NCI-H187 treated with DMSO at 0.1 percent for 48 hours (cell line): ENCODE results near the gene ACTMAP.
"Not testable (repeated sequence)": the region's sequence is repeated elsewhere in the genome, so short reads cannot be mapped to it uniquely, and the experiment has no call there.

Experiments used
- DNase-seq: peaks from one replicate; lab custom pipeline; 2025; lab: John Stamatoyannopoulos, UW

The ACTMAP gene

DNA sequence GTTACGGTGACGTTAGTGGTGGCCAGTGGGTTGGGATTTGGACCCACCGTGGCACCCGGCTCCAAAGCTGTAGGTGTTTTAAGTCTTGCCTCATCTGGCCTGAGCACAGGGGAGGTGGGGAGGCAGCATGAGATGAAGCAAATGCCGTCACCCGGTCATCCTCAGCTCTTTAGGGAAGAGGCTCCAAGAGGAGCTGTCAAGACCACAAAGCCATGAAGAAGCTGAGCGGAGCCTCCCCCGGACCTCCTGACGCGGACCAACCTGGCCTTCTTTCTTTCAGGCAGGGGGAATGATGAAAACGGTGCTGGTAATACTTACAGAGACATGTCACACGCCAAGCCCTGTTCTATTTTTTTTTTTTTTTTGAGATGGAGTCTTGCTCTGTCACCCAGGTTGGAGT is 7.4 kb downstream of the ACTMAP start:
- no peak for DNase-seq

DNA sequence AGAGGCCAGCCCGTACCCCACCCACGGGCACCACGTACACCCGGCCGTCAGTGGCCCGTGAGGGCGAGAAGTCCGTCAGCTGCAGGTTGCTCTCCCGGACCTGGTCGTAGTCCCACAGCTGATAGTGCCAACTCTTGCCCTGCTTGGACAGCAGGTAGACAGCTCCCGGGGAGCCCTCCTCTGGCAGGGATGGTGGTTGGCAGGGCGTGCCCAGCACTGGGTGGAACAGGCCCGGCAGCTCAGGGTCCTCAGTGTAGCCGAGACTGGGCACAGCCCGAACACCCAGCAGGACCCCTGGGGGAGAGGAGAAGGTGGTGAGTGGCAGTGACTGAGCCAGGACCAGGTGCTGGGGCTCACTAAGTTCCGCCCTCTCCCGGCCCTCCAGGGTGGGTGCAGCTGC is 7.8 kb downstream of the ACTMAP start:
- no peak for DNase-seq

DNA sequence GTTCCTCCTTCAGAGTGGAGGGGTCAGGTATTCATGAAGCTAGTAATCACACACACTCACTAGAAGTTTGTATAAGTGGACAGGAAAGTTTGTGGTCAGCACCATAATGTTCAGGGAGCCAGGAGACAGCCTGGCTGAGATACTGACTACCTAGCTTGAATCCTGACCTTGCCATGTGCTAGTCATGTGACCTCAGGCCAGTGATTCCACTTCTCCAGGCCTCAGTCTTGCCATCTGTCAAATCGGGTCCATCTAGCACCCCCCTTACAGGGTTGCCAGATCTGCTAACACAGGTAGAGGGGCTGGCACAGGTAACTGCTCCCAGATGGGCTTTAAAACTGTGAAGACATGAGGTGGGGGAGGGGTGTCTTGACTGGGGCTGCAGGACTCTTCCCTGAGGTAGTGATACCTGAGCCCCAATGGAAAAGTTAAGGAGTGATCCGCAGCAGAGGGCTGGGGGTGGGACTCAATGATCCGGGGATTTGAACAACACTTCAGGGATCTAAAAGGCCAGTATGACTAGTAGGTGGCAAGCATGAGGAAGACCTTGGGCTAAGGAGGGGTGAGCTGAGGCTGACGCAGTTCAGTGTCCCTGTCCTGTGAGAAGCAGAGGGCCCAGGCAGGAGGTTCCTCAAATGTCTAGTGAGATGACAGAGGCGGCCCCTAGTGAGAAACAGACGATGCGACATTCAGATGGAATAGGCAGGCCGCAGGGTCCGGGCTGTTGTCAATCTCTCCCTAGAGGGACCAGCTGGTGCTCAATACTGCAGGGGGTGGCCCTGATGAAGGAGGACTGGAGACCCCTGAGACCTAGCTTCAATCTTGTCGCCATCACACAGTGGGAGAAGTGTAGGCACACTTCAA is 8.5 kb downstream of the ACTMAP start:
- DNase-seq, result no peak

DNA sequence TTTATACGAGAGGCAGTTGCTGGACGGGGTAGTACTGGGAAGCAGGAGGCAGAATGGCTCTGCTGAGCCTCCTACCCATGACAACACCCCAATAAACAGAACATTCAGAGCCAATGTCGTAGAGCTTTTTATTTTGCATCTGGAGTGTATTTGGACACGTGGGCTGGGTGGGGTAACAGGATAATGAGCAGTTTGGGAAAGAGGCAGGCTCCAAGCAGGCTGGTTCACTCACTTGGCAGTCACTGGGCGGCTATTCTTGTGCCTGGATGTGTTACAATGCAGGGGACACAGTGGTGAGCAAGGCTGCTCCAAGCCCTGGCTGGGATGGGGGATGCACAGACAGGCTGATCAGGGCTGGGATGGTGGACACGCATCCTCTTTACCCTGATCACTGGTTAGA is 9.5 kb downstream of the ACTMAP start:
- no peak for DNase-seq

DNA sequence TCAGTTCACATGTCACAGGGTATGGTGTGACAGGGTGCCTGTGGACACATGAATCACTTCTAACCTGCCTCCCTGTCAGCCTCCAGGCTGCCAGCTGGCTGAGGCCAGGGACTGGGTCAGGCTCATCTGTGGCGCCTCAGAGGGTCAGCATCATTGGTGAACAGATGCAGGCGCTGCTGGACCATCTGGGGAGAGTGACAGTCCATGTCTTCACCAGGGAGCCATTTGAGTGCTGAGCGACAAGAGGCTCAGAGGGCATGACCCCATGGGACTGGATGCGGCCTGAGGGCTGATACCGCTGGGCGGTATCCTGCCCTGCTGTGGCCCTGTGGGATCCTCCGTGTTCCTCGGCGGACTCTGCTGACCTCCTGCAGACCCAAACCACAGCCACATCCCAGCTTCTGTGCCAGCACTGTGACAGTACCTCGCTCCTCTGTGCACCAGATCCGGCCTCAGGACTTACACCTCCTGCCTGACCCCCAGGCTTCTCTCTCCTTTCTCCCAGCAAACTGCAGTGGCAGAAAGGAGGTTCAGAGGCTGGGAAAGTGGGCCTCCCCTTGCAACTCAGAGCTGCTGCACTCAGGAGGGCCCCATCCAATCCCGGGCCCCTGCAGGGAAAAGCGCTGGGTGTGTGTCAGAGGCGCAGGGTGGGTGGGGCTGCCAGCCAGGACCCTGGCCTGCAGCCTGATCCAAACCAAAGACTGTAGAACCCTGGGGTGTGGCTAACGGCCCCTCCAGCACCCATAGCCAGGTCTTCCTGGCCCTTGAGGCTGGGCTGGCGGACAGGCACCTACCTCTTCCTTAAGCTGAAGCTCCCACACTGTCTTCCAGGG is 10.2 kb downstream of the ACTMAP start:
- no peak for DNase-seq

DNA sequence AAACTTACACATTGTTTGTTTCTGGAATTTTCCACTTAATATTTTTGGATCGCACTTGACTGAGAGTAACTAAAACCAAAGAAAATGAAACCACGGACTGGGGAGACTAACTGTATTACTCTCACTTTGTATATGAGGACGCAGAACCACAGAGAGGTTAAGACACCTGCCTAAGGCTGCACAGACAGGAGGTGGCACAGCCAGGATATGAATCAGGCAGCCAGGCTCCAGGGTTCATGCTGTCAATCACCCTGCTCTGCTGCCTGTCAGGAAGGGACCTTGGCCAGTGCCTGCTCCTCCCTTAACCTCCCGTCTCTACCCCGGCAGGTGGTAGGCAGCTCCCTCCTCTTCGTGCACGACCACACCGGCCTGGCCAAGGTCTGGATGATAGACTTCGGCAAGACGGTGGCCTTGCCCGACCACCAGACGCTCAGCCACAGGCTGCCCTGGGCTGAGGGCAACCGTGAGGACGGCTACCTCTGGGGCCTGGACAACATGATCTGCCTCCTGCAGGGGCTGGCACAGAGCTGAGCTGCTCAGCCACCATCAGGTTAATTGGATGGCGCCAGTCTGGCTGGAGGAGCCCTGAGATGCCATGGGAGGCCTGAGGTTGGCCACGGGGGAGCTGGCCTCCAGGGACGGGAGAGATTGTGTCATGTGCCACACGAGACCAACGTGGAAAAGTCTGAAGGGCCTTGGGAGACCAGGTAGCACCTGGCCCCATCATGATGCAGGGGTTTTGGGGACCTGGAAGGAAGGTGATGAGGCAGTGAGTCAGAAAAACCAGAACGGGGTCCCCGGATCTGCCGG is 11.0 kb downstream of the ACTMAP start:
- DNase-seq, result no peak

DNA sequence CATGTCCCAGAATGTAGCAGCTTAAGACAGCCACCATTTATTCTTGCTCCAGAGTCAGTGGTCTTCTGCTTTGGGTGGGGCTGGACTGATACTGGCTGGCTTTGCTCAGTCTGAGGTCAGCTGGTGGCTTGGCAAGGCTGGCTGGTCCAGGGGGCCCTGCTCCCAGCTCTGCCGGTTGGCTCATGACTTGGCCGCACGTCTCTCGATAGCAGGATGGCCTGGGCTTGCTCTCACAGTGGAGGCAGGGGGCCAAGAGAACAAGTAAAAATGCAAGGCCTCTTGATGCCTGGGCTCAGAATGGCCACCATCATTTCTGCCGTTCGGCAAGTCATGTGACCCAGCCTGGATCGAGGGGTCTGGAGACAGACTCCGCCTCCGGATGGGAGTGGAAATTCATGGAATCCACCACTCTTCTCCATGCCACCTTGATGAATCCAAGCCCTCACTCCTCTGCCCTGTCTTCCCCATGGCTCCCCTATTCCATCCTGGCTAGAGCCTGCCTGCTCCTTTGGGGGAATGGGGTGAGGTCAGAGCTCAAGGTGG is 13.1 kb downstream of the ACTMAP start:
- DNase-seq, result no peak

DNA sequence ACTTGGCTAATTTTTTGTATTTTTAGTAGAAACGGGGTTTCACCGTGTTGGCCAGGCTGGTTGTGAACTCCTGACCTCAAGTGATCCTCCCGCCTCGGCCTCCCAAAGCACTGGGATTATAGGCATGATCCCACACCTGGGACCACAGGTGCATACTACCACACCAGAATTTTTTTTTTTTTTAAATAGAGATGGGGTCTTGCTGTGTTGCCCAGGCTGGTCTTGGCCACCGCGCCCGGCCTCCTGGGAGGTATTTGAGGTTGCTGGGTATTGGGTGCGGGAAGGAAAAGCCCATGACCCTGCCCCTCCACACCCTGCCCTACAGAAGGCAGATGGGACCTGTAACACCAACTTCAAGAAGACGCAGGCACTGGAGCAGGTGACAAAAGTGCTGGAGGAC is 13.6 kb downstream of the ACTMAP start:
- DNase-seq, result no peak

DNA sequence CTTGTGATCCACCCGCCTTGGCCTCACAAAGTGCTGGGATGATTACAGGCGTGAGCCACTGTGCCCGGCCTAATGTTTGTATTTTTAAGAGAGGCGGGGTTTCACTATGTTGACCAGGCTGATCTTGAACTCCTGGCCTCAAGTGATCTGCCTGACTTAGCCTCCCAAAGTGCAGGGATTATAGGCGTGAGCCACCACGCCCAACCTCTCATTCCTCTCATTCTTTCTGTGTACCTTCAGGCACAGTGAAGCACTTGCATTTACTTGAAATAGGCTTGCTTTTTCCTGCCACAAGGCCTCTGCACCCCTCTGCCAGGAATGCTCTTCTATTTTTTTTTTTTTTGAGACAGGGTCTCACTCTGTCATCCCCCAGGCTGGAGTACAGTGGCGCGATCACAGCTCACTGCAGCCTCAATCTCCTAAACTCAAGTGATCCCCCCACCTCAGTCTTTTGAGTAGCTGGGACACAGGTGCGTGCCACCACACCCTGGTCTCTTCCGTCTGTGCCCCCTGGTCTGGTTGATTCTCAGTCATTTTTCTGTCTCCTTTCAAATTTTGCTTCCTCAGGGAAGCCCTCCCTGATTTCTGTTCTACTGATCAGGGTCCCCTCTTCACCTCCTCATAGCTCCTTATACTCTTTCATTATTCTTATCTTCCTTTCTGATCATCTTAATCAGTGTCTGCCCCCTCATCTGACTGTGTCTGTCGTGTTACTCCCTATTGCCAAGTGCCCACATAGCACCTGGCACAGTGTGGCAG is 15.1 kb downstream of the ACTMAP start:
- DNase-seq, result no peak

DNA sequence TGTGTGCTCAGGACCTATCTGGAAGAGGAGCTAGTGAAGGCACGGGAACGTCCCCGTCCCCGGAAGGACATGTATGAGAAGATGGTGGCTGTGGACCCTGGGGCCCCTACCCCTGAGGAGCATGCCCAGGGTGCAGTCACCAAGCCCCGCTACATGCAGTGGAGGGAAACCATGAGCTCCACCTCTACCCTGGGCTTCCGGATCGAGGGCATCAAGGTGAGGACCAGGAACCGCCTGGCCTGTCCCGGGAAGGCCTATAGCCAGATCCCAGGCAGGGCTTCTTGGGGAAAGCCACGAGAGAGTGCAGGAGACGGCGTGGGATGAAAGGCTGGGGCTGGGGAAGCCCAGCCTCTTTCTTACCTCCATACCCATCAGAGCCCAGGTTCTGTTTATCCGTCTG is 17.1 kb downstream of the ACTMAP start:
- DNase-seq, result no peak

DNA sequence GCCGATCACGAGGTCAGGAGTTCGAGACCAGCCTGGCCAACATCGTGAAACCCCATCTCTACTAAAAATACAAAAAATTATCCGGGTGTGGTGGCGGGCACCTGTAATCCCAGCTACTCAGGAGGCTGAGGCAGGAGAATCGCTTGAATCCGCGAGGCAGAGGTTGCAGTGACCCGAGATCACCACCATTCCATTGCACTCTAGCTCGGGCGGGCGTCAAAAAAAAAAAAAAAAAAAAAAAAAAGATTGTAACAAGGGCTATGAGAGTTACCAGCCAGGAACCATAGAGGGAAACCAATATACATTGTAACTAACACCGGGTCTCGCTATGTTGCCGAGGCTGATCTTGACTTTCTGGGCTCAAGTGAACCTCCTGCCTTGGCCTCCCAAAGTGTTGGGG is 18.0 kb downstream of the ACTMAP start:
- not testable (repeated sequence) for DNase-seq

DNA sequence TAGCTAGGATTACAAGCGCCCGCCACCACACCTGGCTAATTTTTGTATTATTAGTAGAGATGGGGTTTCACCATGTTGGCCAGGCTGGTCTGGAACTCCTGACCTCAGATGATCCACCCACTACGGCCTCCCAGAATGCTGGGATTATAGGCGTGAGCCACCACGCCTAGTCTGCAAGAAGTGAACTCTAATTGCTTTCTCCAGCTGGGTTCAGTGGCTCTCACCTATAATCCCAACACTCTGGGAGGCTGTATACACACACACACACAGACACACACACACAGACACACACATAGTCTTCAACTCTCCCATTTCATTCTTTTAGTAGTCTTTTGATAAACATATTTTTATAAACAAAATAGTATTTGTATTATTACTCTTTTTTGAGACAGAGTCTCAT is 20.2 kb downstream of the ACTMAP start:
- DNase-seq, result not testable (repeated sequence)

DNA sequence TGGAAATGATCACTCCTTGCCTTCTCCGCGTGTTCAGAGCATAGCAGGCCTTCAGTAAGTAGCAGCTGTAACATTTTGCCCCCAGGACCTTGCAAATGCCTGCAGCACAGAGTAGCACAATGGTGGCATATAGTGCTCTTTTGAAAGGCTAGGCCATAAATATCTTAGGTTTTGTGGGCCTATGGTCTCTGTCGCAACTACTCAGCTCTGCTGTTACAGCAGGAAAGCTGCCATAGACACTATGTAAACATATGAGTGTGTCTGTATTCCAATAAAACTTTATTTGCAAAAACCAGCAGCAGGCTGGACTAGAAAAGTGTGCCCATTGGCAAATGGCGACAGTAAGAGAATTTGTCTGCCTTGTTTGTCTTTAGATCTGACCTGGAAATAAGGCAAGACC is 24.0 kb downstream of the ACTMAP start:
- DNase-seq, result no peak

DNA sequence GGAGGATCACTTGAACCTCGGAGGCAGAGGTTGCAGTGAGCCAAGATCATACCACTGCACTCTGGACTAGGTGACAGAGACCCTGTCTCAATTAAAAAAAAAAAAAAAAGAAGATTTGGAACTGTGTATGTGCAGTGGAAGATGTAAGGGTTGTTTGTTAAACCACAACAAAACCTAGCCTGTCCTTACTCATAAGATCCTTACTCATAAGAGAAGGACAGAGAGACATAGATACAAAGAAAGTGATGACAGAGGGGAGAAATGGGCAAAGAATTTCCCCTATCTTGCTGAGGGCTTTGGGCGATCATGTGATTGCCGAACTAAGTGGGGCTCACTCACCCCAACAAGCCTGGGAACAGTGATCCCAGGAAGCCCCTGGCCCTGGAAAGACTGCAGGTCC is 25.4 kb downstream of the ACTMAP start:
- no peak for DNase-seq

DNA sequence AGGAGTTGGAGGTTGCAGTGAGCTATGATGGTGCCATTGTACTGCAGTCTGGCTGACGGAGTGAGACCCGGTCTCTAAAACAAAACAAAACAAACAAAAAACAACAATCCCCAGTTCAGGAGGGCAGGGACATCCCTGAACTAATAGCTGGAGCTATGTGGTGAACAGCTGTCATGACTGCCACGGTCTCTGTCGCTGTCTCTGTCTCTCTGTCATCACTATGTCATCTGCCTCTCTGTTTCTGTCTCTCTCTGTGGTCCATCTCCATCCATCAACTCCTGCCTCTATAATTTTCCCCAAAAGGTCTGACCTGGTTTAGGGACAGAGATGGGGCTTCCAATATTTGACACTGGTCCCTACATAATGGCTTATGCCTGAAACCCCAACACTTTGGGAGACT is 26.0 kb downstream of the ACTMAP start:
- DNase-seq, result no peak

DNA sequence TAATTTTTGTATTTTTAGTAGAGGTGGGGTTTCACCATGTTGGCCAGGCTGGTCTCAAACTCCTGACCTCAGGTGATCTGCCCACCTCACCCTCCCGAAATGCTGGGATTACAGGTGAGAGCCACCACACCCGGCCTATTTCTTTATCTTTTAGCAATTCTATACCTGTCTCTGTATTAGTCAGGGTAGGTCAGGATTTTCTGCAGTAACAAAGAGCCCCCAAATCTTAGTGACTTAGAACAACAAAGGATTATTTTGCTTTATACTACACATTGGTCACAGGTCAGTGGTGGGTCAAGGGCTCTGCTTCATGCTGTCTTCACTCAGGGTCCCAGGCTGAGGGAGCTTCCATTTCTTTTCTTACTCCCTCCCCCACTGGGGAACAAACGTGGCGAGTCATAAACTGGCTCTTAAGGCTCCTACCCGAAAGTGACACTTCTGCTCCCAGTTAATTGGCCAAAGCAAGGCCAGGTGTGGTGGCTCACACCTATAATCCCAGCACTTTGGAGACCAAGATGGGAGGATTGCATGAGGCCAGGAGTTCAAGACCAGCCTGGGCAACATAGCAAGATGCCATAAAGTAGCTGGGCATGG is 26.5 kb downstream of the ACTMAP start:
- DNase-seq, result no peak

DNA sequence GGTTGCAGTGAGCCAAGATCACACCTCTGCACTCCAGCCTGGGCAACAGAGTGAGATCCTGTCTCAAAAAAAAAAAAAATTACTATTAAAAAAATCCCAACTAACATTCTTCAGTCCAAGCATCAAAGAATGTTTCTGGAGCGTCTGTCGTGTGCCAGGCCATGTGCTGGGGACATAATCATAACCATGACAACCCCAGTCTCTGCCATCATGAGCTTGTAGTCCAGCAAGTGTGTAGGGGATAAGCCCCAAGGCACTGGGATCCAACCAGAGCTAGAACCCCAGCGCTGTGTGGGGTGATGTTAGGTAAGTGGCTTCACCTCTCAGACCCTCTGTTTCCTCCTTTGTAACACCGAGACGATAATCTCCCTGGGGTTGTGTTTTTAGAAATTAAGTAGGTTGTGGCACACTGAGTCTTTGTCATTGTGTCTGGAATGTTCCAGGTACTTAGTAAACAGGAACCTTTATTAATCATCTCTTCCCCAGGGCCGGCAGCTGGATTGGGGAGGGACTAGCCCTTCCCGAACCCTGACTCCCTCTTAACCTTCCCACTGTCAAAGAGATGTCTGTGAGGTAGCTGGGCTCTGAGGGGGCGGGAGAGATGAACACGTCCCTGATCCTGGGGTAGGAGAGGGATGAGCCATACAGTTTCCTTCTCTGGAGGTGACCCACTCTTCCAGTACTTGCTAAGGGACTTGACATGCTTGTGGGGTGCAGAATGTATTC is 28.2 kb downstream of the ACTMAP start:
- DNase-seq, result no peak

DNA sequence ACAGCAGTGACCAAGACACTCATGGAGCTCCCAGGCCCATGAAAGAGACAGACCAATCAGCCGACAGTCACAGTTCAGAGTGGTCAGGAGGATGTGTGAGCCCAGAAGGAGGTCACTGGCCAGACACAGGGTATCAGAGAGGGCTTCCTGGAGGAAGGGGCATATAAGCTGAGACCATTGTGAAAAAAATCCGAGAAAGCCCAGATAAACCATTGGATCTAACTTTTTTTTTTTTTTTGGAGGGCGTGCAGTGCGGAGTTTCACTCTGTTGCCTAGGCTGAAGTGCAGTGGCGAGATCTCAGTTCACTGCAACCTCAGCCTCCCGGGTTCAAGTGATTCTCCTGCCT is 29.2 kb downstream of the ACTMAP start:
- no peak for DNase-seq

DNA sequence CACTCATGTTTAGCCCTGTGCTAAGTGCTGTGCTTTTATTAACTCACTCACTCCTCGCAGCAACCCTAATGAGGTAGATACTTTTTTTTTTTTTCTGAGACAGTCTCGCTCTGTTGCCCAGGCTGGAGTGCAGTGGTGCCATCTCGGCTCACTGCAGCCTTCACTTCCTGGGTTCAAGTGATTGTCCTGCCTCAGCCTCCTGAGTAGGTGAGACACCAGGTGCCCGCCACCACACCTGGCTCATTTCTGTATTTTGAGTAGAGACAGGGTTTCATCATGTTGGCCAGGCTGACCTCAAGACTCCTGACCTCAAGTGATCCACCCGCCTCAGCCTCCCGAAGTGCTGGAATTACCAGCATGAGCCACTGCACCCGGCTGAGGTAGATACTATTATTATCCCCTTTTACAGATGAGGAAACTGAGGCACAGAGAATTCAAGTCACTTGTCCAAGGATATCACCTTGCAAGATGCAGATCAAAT is 30.8 kb downstream of the ACTMAP start:
- DNase-seq, result no peak

DNA sequence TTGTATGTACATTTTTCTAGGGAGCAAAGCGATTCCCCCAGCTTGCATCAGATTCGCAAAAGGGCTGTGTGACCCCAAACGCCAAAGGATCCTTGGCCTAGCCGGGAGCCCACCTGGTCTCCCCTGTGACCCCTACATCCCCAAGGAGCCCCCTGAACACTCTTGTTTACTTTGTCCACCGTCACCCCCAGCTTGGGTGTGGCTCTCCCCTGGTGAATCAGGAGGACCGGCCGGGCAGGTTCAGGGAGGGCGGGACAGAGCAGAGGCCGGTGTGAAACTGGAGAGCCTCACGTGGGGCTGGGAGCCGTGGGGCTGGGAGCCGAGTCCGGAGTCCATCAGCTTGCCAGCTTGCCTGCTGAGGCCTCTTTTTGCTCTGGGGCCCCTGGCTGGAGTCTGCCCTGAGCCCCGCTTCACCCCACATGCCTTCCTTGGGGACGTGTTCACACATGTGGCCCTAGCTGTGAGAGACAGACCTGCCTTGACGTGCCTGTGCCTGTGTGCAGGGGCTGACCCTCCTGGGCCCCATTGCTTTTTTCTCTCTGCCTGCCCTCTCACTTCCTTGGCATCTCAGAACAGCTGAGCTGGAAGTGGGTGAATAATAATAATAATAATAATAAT is 31.4 kb downstream of the ACTMAP start:
- no peak for DNase-seq
